ENCODE data around the gene ARHGAP1.

ARHGAP1 gene

GRCh38 chr11:46643531-46643930 is 56.9 kb downstream of the ARHGAP1 start:
- Histone ChIP-seq H3K4me2 (ENCODE audit: low read length) (no peak overlapping the region), H3K9me3 (replicated peaks; ENCODE audit: low read length) (no peaks in the 10 kb centered on the region), H3K36me3 (ENCODE audit: insufficient read depth, low read length) (peaks cover 9% of the 10 kb centered on the region), H3K4me1 (ENCODE audit: control insufficient read depth, insufficient read depth, low read length) (peaks cover 12% of the 10 kb centered on the region), H3K27me3 (ENCODE audit: control insufficient read depth, insufficient read depth, low read length) (no peaks in the 10 kb centered on the region), H3K9ac (ENCODE audit: low read depth, low read length) (no peak overlapping the region), H3K4me3 (ENCODE audit: low read length) (no peak overlapping the region)

GRCh38 chr11:46642627-46643335 is 57.6 kb downstream of the ARHGAP1 start:
- H3K27me3 ChIP-seq (ENCODE audit: control insufficient read depth, insufficient read depth, low read length): no peaks in the 10 kb centered on the region
- no peak overlapping the region for H3K4me2 ChIP-seq (ENCODE audit: low read length)
- no peak overlapping the region for H3K4me3 ChIP-seq (ENCODE audit: low read length)
- no peaks in the 10 kb centered on the region for H3K9me3 ChIP-seq (replicated peaks; ENCODE audit: low read length)
- H3K4me1 ChIP-seq (ENCODE audit: control insufficient read depth, insufficient read depth, low read length): peaks cover 4% of the 10 kb centered on the region
- H3K9ac ChIP-seq (ENCODE audit: low read depth, low read length): no peak overlapping the region
- peaks cover 9% of the 10 kb centered on the region for H3K36me3 ChIP-seq (ENCODE audit: insufficient read depth, low read length)

DNA sequence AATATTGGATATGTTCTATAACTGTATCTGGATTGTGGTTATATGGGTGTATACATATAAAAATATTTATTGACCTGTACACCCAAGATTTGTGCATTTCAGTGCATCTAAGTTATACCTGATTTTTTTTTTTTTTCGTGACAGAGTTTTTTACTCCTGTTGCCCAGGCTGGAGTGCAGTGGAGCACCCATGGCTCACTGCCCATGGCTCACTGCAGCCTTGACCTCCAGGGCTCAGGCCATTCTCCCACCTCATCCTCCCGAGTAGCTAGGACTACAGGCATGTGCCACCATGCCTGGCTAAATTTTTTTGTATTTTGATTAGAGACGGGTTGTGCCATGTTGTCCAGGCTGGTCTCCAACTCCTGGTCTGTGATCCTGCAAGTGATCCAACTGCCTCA is 58.8 kb downstream of the ARHGAP1 start:
- Histone ChIP-seq H3K4me1 (ENCODE audit: control insufficient read depth, insufficient read depth, low read length) (no peaks in the 10 kb centered on the region), H3K36me3 (ENCODE audit: insufficient read depth, low read length) (peaks cover 5% of the 10 kb centered on the region), H3K9ac (ENCODE audit: low read depth, low read length) (no peak overlapping the region), H3K4me3 (ENCODE audit: low read length) (no peak overlapping the region), H3K4me2 (ENCODE audit: low read length) (no peak overlapping the region), H3K27me3 (ENCODE audit: control insufficient read depth, insufficient read depth, low read length) (no peaks in the 10 kb centered on the region), H3K9me3 (replicated peaks; ENCODE audit: low read length) (no peaks in the 10 kb centered on the region)

- H3K9ac ChIP-seq (ENCODE audit: low read depth, low read length): no peak overlapping the region
- no peaks in the 10 kb centered on the region for H3K9me3 ChIP-seq (replicated peaks; ENCODE audit: low read length)
- H3K4me2 ChIP-seq (ENCODE audit: low read length): no peak overlapping the region
- H3K4me3 ChIP-seq (ENCODE audit: low read length): no peak overlapping the region
- peaks cover 5% of the 10 kb centered on the region for H3K36me3 ChIP-seq (ENCODE audit: insufficient read depth, low read length)
- no peaks in the 10 kb centered on the region for H3K27me3 ChIP-seq (ENCODE audit: control insufficient read depth, insufficient read depth, low read length)
- H3K4me1 ChIP-seq (ENCODE audit: control insufficient read depth, insufficient read depth, low read length): no peaks in the 10 kb centered on the region
These were observed 60.2 kb downstream of the ARHGAP1 start for GRCh38 chr11:46640036-46640788.

GRCh38 chr11:46639197-46639839 is 61.1 kb downstream of the ARHGAP1 start:
- no peaks in the 10 kb centered on the region for H3K4me1 ChIP-seq (ENCODE audit: control insufficient read depth, insufficient read depth, low read length)
- H3K9ac ChIP-seq (ENCODE audit: low read depth, low read length): no peak overlapping the region
- H3K27me3 ChIP-seq (ENCODE audit: control insufficient read depth, insufficient read depth, low read length): no peaks in the 10 kb centered on the region
- H3K36me3 ChIP-seq (ENCODE audit: insufficient read depth, low read length): peaks cover 5% of the 10 kb centered on the region
- no peaks in the 10 kb centered on the region for H3K9me3 ChIP-seq (replicated peaks; ENCODE audit: low read length)
- H3K4me2 ChIP-seq (ENCODE audit: low read length): no peak overlapping the region
- no peak overlapping the region for H3K4me3 ChIP-seq (ENCODE audit: low read length)

- Histone ChIP-seq H3K4me3 (ENCODE audit: low read length) (no peak overlapping the region), H3K4me1 (ENCODE audit: control insufficient read depth, insufficient read depth, low read length) (no peaks in the 10 kb centered on the region), H3K36me3 (ENCODE audit: insufficient read depth, low read length) (peaks cover 2% of the 10 kb centered on the region), H3K9me3 (replicated peaks; ENCODE audit: low read length) (no peaks in the 10 kb centered on the region), H3K9ac (ENCODE audit: low read depth, low read length) (no peak overlapping the region), H3K4me2 (ENCODE audit: low read length) (no peak overlapping the region), H3K27me3 (ENCODE audit: control insufficient read depth, insufficient read depth, low read length) (no peaks in the 10 kb centered on the region)
These were observed 62.9 kb downstream of the ARHGAP1 start for GRCh38 chr11:46637546-46637945.

GRCh38 chr11:46635557-46636139 is 64.8 kb downstream of the ARHGAP1 start:
- H3K4me3 ChIP-seq (ENCODE audit: low read length): no peak overlapping the region
- no peaks in the 10 kb centered on the region for H3K9me3 ChIP-seq (replicated peaks; ENCODE audit: low read length)
- no peaks in the 10 kb centered on the region for H3K27me3 ChIP-seq (ENCODE audit: control insufficient read depth, insufficient read depth, low read length)
- peaks cover 9% of the 10 kb centered on the region for H3K36me3 ChIP-seq (ENCODE audit: insufficient read depth, low read length)
- no peak overlapping the region for H3K9ac ChIP-seq (ENCODE audit: low read depth, low read length)
- no peak overlapping the region for H3K4me2 ChIP-seq (ENCODE audit: low read length)
- H3K4me1 ChIP-seq (ENCODE audit: control insufficient read depth, insufficient read depth, low read length): no peaks in the 10 kb centered on the region

DNA sequence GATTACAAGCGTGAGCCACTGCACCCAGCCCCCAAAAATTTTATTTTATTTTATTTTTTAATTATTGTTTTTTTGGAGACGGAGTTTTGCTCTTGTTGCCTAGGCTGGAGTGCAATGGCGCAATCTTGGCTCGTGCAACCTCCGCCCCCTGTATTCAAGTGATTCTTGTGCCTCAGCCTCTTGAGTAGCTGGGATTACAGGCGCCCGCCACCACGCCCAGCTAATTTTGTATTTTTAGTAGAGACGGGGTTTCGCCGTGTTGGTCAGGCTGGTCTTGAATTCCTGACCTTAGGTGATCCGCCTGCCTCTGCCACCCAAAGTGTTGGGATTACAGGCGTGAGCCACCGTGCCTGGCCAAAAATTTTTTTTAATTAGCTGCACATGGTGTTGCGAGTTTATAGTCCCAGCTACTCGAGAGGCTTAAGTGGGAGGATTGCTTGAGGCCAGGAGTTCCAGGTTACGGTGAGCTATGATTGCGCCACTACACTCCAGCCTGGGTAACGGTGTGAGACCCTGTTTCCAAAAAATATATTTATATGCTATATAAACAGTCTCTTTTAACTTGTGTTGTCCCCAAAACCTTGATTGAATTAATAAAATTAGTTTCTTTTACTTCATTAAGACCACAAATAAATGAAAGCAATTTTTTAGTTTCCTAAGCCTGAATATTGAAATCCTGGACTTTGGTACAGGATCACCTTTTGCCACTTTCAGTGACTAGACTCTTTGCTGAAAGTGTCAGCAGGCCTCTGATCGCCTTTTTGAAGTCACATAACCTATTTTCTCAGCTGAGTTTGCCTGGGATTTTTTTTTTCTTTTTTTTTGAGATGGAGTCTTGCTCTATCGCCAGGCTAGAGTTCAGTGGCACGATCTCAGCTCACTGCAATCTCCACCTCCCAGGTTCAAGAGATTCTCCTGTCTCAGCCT is 66.9 kb downstream of the ARHGAP1 start:
- Histone ChIP-seq H3K9ac (ENCODE audit: low read depth, low read length) (no peak overlapping the region), H3K27me3 (ENCODE audit: control insufficient read depth, insufficient read depth, low read length) (no peaks in the 10 kb centered on the region), H3K36me3 (ENCODE audit: insufficient read depth, low read length) (peaks cover 18% of the 10 kb centered on the region), H3K4me2 (ENCODE audit: low read length) (no peak overlapping the region), H3K4me1 (ENCODE audit: control insufficient read depth, insufficient read depth, low read length) (no peaks in the 10 kb centered on the region), H3K9me3 (replicated peaks; ENCODE audit: low read length) (no peaks in the 10 kb centered on the region), H3K4me3 (ENCODE audit: low read length) (no peak overlapping the region)

DNA sequence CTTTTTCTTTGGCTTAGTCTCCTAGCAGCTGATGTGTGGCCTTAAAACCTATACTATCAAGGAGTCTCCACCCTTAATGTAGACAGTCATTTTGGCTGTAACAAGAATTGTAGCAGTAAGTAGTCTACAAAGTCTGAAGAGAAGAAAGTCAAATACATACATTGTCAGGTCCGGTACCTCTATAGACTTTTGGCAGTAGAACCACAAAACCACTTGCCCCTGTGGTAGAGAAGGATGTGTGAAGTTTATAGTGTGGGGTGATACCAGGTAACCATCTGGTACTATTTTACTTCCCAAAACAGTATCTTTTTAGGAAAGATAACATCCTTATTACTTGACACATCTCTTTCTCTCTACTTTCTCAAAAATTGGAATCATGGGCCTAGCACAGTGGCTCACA is 67.9 kb downstream of the ARHGAP1 start:
- H3K27me3 ChIP-seq (ENCODE audit: control insufficient read depth, insufficient read depth, low read length): no peaks in the 10 kb centered on the region
- no peak overlapping the region for H3K9ac ChIP-seq (ENCODE audit: low read depth, low read length)
- no peaks in the 10 kb centered on the region for H3K9me3 ChIP-seq (replicated peaks; ENCODE audit: low read length)
- H3K36me3 ChIP-seq (ENCODE audit: insufficient read depth, low read length): peaks cover 18% of the 10 kb centered on the region
- no peaks in the 10 kb centered on the region for H3K4me1 ChIP-seq (ENCODE audit: control insufficient read depth, insufficient read depth, low read length)
- no peak overlapping the region for H3K4me2 ChIP-seq (ENCODE audit: low read length)
- no peak overlapping the region for H3K4me3 ChIP-seq (ENCODE audit: low read length)

GRCh38 chr11:46631676-46632075 is 68.7 kb downstream of the ARHGAP1 start:
- Histone ChIP-seq H3K36me3 (ENCODE audit: insufficient read depth, low read length) (peaks cover 18% of the 10 kb centered on the region), H3K4me3 (ENCODE audit: low read length) (no peak overlapping the region), H3K27me3 (ENCODE audit: control insufficient read depth, insufficient read depth, low read length) (no peaks in the 10 kb centered on the region), H3K4me1 (ENCODE audit: control insufficient read depth, insufficient read depth, low read length) (no peaks in the 10 kb centered on the region), H3K9me3 (replicated peaks; ENCODE audit: low read length) (no peaks in the 10 kb centered on the region), H3K4me2 (ENCODE audit: low read length) (no peak overlapping the region), H3K9ac (ENCODE audit: low read depth, low read length) (no peak overlapping the region)

DNA sequence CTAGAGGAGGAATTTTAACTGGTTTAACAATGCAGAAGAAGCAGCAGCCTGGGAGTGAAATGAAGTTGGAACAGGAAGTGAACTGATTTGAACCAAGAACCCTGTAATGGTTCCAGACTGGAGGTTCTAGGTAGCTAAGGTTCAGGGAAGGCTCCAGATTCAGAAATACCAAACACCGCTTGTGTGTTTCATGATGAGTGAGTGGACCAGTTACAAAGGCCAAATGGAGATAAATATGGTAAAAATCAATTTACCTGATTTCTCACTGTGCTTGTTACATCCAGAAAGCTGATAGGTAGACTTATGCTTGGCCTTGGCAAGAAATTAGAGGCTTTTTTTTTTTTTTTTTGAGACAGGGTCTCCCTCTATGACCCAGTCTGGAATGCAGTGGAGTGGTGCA is 70.2 kb downstream of the ARHGAP1 start:
- Histone ChIP-seq H3K4me1 (ENCODE audit: control insufficient read depth, insufficient read depth, low read length) (no peaks in the 10 kb centered on the region), H3K9me3 (replicated peaks; ENCODE audit: low read length) (no peaks in the 10 kb centered on the region), H3K9ac (ENCODE audit: low read depth, low read length) (no peak overlapping the region), H3K4me2 (ENCODE audit: low read length) (no peak overlapping the region), H3K27me3 (ENCODE audit: control insufficient read depth, insufficient read depth, low read length) (no peaks in the 10 kb centered on the region), H3K36me3 (ENCODE audit: insufficient read depth, low read length) (peaks cover 24% of the 10 kb centered on the region), H3K4me3 (ENCODE audit: low read length) (no peak overlapping the region)

Measured in skeletal muscle satellite cell (primary cell).